Duodenal mucosa (tissue), 2 donors: ENCODE measurements around the gene SMIM41.

Experiments used
- H3K27ac ChIP-seq: one replicate; pipeline ENCODE4 v1.7.0; 2013; ENCODE audit warnings: low read depth, low read length
- H3K27me3 ChIP-seq, 2 donors: one replicate each; pipeline ENCODE4 v1.7.0; 2013; ENCODE audit warnings: low read length in 2 of 2, control low read depth in 1 of 2; ENCODE audit not compliant: insufficient read depth in 2 of 2, control insufficient read depth in 1 of 2
- H3K36me3 ChIP-seq, 2 donors: one replicate each; pipeline ENCODE4 v1.7.0; 2013; ENCODE audit warnings: low read length in 2 of 2, control low read depth in 1 of 2; ENCODE audit not compliant: insufficient read depth in 2 of 2, control insufficient read depth in 1 of 2
- H3K4me1 ChIP-seq, 2 donors: one replicate each; pipeline ENCODE4 v1.7.0; 2013; ENCODE audit warnings: low read length in 2 of 2, control low read depth in 1 of 2; ENCODE audit not compliant: insufficient read depth in 2 of 2, control insufficient read depth in 1 of 2
- H3K4me3 ChIP-seq, 2 donors: one replicate each; pipeline ENCODE4 v1.7.0; 2013; ENCODE audit warnings: low read length in 2 of 2, low read depth in 1 of 2
- H3K9ac ChIP-seq, 2 donors: one replicate each; pipeline ENCODE4 v1.7.0; 2013; ENCODE audit warnings: low read length in 2 of 2, low read depth in 1 of 2
- H3K9me3 ChIP-seq, 2 donors: one replicate each; pipeline ENCODE4 v1.7.0; 2013; ENCODE audit warnings: low read length in 2 of 2, control low read depth in 1 of 2; ENCODE audit not compliant: control insufficient read depth in 1 of 2

Gene SMIM41

GRCh38 chr12:52085682-52086180 lies 6.2 kb downstream of the SMIM41 start:
- Histone ChIP-seq H3K27me3 (peaks cover 0 to 22% of the 10 kb centered on the region in 2 donors), H3K4me1 (peaks cover 14 to 17% of the 10 kb centered on the region in 2 donors), H3K9ac (no peak overlapping the region), H3K27ac (no peak overlapping the region), H3K4me3 (no peak overlapping the region), H3K36me3 (no peaks in the 10 kb centered on the region), H3K9me3 (no peaks in the 10 kb centered on the region)

- no peaks in the 10 kb centered on the region for H3K36me3 ChIP-seq
- no peaks in the 10 kb centered on the region for H3K9me3 ChIP-seq
- peaks cover 0 to 23% of the 10 kb centered on the region in 2 donors for H3K27me3 ChIP-seq
- peaks cover 8 to 15% of the 10 kb centered on the region in 2 donors for H3K4me1 ChIP-seq
- no peak overlapping the region for H3K4me3 ChIP-seq
- no peak overlapping the region for H3K27ac ChIP-seq
- no peak overlapping the region for H3K9ac ChIP-seq
Observed at GRCh38 chr12:52086366-52086765, 6.9 kb downstream of the SMIM41 start.

DNA sequence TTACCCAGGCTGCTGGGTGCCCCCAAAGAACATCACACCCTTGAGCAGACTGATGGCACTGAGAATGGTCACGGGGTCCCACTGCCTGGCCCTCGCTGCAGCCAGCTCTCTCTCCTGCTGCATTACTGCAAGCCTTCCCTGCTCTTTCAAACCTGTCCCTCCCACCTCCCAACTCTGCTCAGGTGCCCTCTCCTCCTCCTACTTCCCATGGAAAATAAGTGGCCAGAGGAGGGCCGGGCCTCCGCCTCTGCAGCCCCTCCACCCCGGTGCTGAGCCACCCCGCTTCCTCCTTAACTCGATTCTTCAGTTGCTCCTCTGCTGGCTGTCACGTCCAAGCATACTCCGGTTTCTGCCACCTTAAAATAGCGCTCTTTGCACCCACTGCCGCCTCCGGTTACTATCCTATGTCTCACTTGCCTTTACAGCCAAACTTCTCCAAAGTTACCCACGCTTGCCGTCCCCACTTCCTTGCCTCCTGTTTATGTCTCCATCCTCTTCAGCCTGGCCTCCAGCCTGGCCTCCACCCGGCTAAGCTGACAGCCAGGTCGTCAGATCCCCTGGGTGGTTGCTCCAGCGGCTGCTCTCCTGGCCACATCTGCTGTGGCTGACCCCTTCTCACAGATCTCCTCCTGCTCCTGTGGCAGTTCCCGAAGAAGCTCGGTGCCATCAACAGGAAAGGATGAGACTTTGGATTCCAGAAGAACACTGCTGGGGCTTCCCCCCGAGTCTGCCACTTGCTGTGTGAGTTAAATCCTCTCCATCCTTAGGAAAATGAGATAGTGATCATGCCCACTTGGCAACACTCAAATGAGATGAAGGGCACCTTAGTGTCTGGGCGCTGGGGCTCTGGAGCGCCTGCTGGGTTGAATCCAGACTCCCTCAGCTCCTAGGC lies 7.7 kb downstream of the SMIM41 start:
- Histone ChIP-seq H3K27ac (no peak overlapping the region), H3K4me1 (peaks cover 0 to 11% of the 10 kb centered on the region in 2 donors), H3K9ac (no peak overlapping the region), H3K9me3 (no peaks in the 10 kb centered on the region), H3K4me3 (no peak overlapping the region), H3K36me3 (no peaks in the 10 kb centered on the region), H3K27me3 (peaks cover 0 to 23% of the 10 kb centered on the region in 2 donors)

DNA sequence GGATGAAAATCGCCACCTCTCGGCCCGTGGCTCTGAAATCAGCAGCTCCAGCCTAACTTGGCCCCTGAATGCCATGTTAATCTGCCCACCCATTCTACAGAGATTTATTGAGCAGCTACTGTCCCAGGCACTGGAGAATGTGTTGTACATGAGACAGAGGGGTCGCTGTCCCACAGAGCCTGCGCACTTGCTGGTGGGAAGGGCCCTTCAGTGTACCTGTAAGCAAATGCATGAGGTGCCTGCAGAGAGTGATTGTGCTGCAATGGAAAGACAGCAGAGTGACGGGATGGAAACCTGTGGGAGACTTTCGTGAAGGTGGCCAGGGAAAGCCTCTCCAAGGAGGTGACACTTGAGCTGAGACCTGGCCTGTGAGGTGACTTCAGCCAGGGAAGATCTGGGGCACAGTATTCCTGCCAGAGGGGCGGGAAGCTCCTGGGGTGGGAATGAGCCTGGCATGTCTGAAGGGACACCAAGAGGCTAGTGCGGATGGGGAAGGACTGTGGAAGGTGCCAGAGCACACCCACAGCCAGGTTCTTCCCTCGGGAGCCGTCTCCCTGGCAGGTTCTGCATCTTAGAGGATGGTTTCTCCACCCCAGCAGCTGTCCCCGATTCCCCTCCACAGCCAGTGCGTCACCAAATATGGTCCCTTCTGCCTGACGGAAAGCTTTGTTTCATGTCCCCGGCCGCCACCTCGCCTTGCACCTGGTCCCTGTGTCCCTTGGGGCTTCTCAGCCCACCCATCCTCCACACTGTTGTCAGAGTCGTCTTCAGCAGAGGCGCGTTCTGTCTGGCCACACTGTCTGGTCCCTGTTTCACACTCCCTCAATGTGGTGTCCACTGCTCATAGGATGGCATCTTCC lies 8.7 kb downstream of the SMIM41 start:
- Histone ChIP-seq H3K9me3 (no peaks in the 10 kb centered on the region), H3K4me3 (no peak overlapping the region), H3K4me1 (peaks cover 2 to 14% of the 10 kb centered on the region in 2 donors), H3K27ac (no peak overlapping the region), H3K9ac (no peak overlapping the region), H3K36me3 (no peaks in the 10 kb centered on the region), H3K27me3 (peaks cover 0 to 23% of the 10 kb centered on the region in 2 donors)

DNA sequence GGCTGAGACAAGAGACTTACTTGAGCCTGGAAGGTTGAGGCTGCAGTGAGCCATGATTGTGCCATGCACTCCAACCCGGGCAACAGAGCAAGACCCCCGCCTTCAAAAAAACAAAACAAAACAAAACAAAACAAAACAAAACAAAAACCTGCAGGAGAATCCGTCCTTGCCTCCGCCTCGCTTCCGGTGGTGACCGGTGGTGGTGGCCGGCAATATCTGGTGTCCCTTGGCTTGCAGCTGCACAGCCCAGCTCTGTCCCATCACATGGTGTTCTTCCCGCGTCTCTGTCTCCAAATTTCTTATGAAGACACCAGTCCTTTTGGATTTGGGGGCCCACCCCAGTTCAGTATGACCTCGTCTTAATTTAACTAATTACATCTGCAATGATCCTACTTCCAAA lies 10.0 kb downstream of the SMIM41 start:
- no peaks in the 10 kb centered on the region for H3K9me3 ChIP-seq
- peaks cover 6 to 15% of the 10 kb centered on the region in 2 donors for H3K4me1 ChIP-seq
- no peak overlapping the region for H3K9ac ChIP-seq
- H3K36me3 ChIP-seq: no peaks in the 10 kb centered on the region
- H3K27ac ChIP-seq: no peak overlapping the region
- peaks cover 0 to 23% of the 10 kb centered on the region in 2 donors for H3K27me3 ChIP-seq
- no peak overlapping the region for H3K4me3 ChIP-seq

GRCh38 chr12:52090291-52090690 lies 10.8 kb downstream of the SMIM41 start:
- no peak overlapping the region for H3K4me3 ChIP-seq
- H3K27ac ChIP-seq: no peak overlapping the region
- H3K36me3 ChIP-seq: no peaks in the 10 kb centered on the region
- no peaks in the 10 kb centered on the region for H3K9me3 ChIP-seq
- H3K4me1 ChIP-seq: peaks cover 6 to 15% of the 10 kb centered on the region in 2 donors
- H3K9ac ChIP-seq: no peak overlapping the region
- H3K27me3 ChIP-seq: peaks cover 0 to 23% of the 10 kb centered on the region in 2 donors

DNA sequence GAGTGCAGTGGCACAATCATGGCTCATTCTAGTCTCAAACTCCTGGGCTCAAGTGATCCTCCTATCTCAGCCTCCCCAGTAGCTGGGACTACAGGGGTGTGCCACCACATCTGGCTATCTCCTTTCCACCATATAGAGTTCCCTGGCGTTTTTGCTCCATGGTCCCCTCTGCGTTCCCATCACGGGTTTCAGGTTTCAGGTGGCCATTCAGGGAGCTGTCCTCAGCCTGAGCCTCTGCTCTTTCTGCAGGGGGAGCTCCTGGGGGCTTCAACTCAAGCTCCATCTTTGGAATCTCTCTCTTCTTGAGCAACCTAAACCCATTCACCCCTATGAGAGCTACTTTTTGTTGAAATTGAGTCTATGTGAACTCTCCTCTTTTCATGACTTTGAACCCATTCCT lies 11.6 kb downstream of the SMIM41 start:
- peaks cover 0 to 23% of the 10 kb centered on the region in 2 donors for H3K27me3 ChIP-seq
- H3K4me3 ChIP-seq: no peak overlapping the region
- H3K27ac ChIP-seq: no peak overlapping the region
- no peak overlapping the region for H3K9ac ChIP-seq
- no peaks in the 10 kb centered on the region for H3K9me3 ChIP-seq
- peaks cover 6 to 15% of the 10 kb centered on the region in 2 donors for H3K4me1 ChIP-seq
- H3K36me3 ChIP-seq: no peaks in the 10 kb centered on the region

GRCh38 chr12:52091869-52092268 lies 12.4 kb downstream of the SMIM41 start:
- H3K4me1 ChIP-seq: peaks cover 6 to 15% of the 10 kb centered on the region in 2 donors
- H3K27ac ChIP-seq: no peak overlapping the region
- no peaks in the 10 kb centered on the region for H3K9me3 ChIP-seq
- H3K27me3 ChIP-seq: peaks cover 0 to 21% of the 10 kb centered on the region in 2 donors
- H3K36me3 ChIP-seq: no peaks in the 10 kb centered on the region
- H3K9ac ChIP-seq: no peak overlapping the region
- H3K4me3 ChIP-seq: no peak overlapping the region

GRCh38 chr12:52093346-52093745 lies 13.8 kb downstream of the SMIM41 start:
- Histone ChIP-seq H3K27me3 (peaks cover 0 to 20% of the 10 kb centered on the region in 2 donors), H3K36me3 (no peaks in the 10 kb centered on the region), H3K27ac (no peak overlapping the region)

More at GRCh38 chr12:52093346-52093745, 13.8 kb downstream of the SMIM41 start:
- Histone ChIP-seq H3K4me3 (no peak overlapping the region), H3K9me3 (no peaks in the 10 kb centered on the region), H3K9ac (no peak overlapping the region), H3K4me1 (peaks cover 6 to 15% of the 10 kb centered on the region in 2 donors)
